Lower leg skin (tissue), 4 donors: ENCODE measurements around the gene PDCD6IP. TPM values are rescaled to one million over a fixed set of nuclear protein-coding genes. Genes with fewer than 3 reads are reported as not detected.

Experiments used
- DNase-seq, 2 donors: peaks; one replicate each; pipeline ENCODE4 v3.0.0-alpha.2; 2019; ENCODE audit warnings: low spot score in 2 of 2
- H3K4me3 ChIP-seq: fragments of 200-600 bp; sonication (generic); 2 replicates; pipeline ENCODE4 v1.5.1; 2017; ENCODE audit warnings: mild to moderate bottlenecking, low read depth; ENCODE audit not compliant: poor library complexity, severe bottlenecking
- CTCF ChIP-seq, 3 donors: fragments of 450-650 bp; IDR thresholded peaks; one replicate each; pipeline ENCODE4 v1.5.1; 2016; ENCODE audit warnings: antibody characterized with exemption in 3 of 3, mild to moderate bottlenecking in 3 of 3, moderate library complexity in 2 of 3
- POLR2A ChIP-seq, 2 donors: fragments of 450-650 bp; IDR thresholded peaks; one replicate each; pipeline ENCODE4 v1.6.1; 2016 to 2017; ENCODE audit warnings: antibody characterized with exemption in 2 of 2, mild to moderate bottlenecking in 1 of 2, moderate library complexity in 1 of 2
- WGBS, 2 donors: methylation state at CpG; one replicate each; pipeline ENCODE4 v1.1.5; 2018; 5-methylcytosine and 5-hydroxymethylcytosine counted together
- intact Hi-C: fragments of 100-400 bp; cut with DNase I; formaldehyde crosslinking; loops from one replicate; pipeline ENCODE4 v1.15.0; 2023; ENCODE audit warnings: low total_unique reads
- total RNA-seq, 4 donors: library from RNA; depleted of rRNA; stranded (reverse); fragments of >200 nt; gene quantifications; one replicate each; pipeline ENCODE4 v1.1.0, GENCODE V29; 2016

The PDCD6IP gene
- total RNA-seq, 4 donors from 2014 or later: 152 to 373 (median 269) TPM

DNA sequence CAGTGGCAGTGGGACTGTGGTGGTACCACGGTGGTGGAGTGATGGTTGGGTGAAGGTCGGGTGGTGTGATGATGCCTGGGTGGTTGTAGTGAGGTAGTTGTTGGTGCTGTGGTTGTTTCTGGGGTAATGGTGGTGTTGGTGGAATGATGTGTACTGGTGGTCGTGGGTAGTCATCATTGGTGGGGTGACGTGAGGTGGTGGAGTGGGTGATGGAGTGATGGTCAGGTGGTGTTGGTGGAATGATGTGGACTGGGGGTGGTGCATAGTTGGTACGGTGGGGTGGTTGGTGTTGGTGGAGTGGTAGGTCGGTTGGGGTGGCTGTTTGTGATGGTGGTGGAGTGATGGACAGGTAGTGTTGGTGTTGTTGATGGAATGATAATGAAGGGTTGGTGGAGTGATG, 87.1 kb downstream of the PDCD6IP start:
- intact Hi-C loops: no loop called here
- no peak for DNase-seq
- TF ChIP-seq POLR2A (IDR thresholded peaks at IDR 0.05) (no peak), CTCF (IDR thresholded peaks at IDR 0.05) (no peak)
- H3K4me3 ChIP-seq: no peak overlapping the region
- WGBS, 2 donors: 72 to 86% methylated on average over 6 of the region's 6 CpGs

GRCh38 chr3:33886015-33886414, 87.6 kb downstream of the PDCD6IP start:
- 82 to 84% methylated on average over 2 of the region's 2 CpGs for WGBS, 2 donors
- no peak overlapping the region for H3K4me3 ChIP-seq
- TF ChIP-seq POLR2A (IDR thresholded peaks at IDR 0.05) (no peak), CTCF (IDR thresholded peaks at IDR 0.05) (no peak)
- DNase-seq: no peak
- intact Hi-C loops: no loop called here

DNA sequence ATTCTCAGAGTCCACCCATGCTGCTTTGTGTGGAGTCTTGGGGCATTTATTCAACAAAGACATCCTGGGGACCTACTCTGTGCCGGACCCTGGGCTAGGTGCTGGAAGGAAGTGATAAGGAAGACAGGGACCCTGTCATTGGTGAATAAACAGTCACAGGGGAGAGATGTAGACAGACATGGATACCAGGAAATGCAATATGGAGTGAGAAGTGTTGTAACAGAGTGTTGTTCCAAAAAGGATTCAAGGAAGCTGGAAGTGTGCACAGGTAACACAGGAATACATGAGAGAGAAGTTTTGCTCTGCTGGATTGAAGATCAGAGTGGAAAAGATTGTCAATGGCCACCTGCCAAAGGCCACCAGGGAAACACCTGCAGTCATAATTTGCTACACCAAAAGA, 89.0 kb downstream of the PDCD6IP start:
- TF ChIP-seq POLR2A (IDR thresholded peaks at IDR 0.05) (no peak), CTCF (IDR thresholded peaks at IDR 0.05) (no peak)
- DNase-seq: no peak
- 96 to 100% methylated on average over 1 of the region's 1 CpG for WGBS, 2 donors

DNA sequence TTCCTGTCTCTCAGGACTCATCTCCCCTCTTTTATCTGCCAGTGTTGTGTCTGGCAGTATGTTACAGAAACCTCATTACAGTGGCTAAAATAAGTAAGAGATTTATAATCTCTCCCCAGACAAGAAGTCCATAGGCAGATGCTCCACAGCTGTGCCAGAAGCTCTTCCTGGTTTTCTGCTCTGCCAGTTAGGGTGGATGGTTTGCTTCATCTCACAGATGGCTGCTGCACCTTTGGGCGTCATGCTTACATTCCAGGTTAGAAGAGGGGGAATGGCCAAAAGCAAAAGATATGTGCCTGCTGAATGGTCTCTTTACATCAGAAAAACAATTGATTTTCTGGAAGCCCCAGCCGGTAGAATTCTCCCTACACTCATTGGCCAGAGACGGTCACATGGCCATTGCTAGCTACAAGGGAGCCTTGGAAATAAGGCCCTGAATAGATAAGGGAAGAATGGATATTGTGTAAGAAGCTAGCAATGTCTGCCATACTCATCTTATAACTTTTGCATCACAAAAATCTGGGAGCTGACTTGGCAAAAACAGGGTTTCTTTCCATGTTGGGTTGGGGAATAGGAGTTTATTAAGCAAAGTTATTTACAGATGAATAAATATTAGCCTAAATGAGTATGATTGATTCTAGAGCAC, 91.1 kb downstream of the PDCD6IP start:
- WGBS, 2 donors: 69 to 73% methylated on average over 3 of the region's 3 CpGs
- intact Hi-C loops: no loop called here
- TF ChIP-seq POLR2A (IDR thresholded peaks at IDR 0.05) (no peak), CTCF (IDR thresholded peaks at IDR 0.05) (no peak)
- no peak for DNase-seq
- no peak overlapping the region for H3K4me3 ChIP-seq

More for the DNA sequence above, 89.0 kb downstream of the PDCD6IP start:
- no peak overlapping the region for H3K4me3 ChIP-seq
- intact Hi-C loops: no loop called here

GRCh38 chr3:33892655-33893054, 94.2 kb downstream of the PDCD6IP start:
- no peak overlapping the region for H3K4me3 ChIP-seq
- 80 to 84% methylated on average over 1 of the region's 1 CpG for WGBS, 2 donors
- no peak for DNase-seq
- intact Hi-C loops: no loop called here
- TF ChIP-seq POLR2A (IDR thresholded peaks at IDR 0.05): no peak
- no peak for TF ChIP-seq CTCF (IDR thresholded peaks at IDR 0.05)

- no peak for DNase-seq
- TF ChIP-seq CTCF (IDR thresholded peaks at IDR 0.05) (no peak), POLR2A (IDR thresholded peaks at IDR 0.05) (no peak)
- H3K4me3 ChIP-seq: no peak overlapping the region
- intact Hi-C loops: no loop called here
Measured at GRCh38 chr3:33895658-33896057, 97.2 kb downstream of the PDCD6IP start.
